PC-9 (cell line): ENCODE data around the gene ALDH3A1. TPM values are rescaled to one million over a fixed set of nuclear protein-coding genes. Genes with fewer than 3 reads are reported as not detected.

Source experiments
- BruUV-seq: library from RNA; stranded (reverse); fragments of 400-500 nt; replicated peaks from 2 replicates; lab custom pipeline; 2021; lab: Mats Ljungman, UMichigan
- CTCF ChIA-PET: fragments of 300-600 bp; sonication (Branson Sonifier 250); formaldehyde crosslinking; loops from one replicate; lab custom pipeline; 2022; ENCODE audit warnings: antibody characterized with exemption; lab: Charles Lee
- POLR2A ChIA-PET: fragments of 300-600 bp; sonication (Branson Sonifier 250); formaldehyde crosslinking; loops from one replicate; lab custom pipeline; 2022; ENCODE audit warnings: antibody characterized with exemption; ENCODE audit not compliant: unreplicated experiment; lab: Charles Lee
- DNase-seq, 2 experiments: peaks; one replicate each; pipeline versions ENCODE4 v3.0.0 to v3.0.0-alpha.2; 2015 to 2022; ENCODE audit warnings: mixed read lengths in 1 of 2
- H2AFZ ChIP-seq: fragments of 200-600 bp; sonication (generic); 2 replicates; pipeline ENCODE4 v1.8.1; 2017; ENCODE audit warnings: antibody characterized with exemption
- H3F3A ChIP-seq: fragments of 200-600 bp; sonication (generic); 2 replicates; pipeline ENCODE4 v1.8.1; 2017; ENCODE audit warnings: antibody characterized with exemption, mild to moderate bottlenecking, low read depth; ENCODE audit not compliant: insufficient read depth
- H3K27ac ChIP-seq: fragments of 200-600 bp; sonication (generic); 2 replicates; pipeline ENCODE4 v1.6.1; 2016; ENCODE audit warnings: mixed run types
- H3K27me3 ChIP-seq: fragments of 200-600 bp; sonication (generic); 2 replicates; pipeline ENCODE4 v1.6.1; 2016; ENCODE audit warnings: low read depth, mixed run types; ENCODE audit not compliant: insufficient read depth
- H3K36me3 ChIP-seq: fragments of 200-600 bp; sonication (generic); 2 replicates; pipeline ENCODE4 v1.6.1; 2016; ENCODE audit warnings: low read depth, mixed run types
- H3K4me1 ChIP-seq: fragments of 200-600 bp; sonication (generic); replicated peaks from 2 replicates; pipeline ENCODE4 v1.6.1; 2016; ENCODE audit warnings: mixed run types; ENCODE audit not compliant: insufficient read depth
- H3K4me2 ChIP-seq: fragments of 200-600 bp; sonication (generic); 2 replicates; pipeline ENCODE4 v1.6.1; 2017; ENCODE audit warnings: mixed run types
- H3K4me3 ChIP-seq: fragments of 200-600 bp; sonication (generic); 2 replicates; pipeline ENCODE4 v1.6.1; 2016; ENCODE audit warnings: mixed run types
- H3K79me2 ChIP-seq: fragments of 200-600 bp; sonication (generic); 2 replicates; pipeline ENCODE4 v1.6.1; 2017; ENCODE audit warnings: low read depth, mixed run types
- H3K9me2 ChIP-seq: fragments of 200-600 bp; sonication (generic); 2 replicates; pipeline ENCODE4 v1.8.1; 2017; ENCODE audit warnings: mild to moderate bottlenecking; ENCODE audit not compliant: insufficient read depth
- H3K9me3 ChIP-seq: fragments of 200-600 bp; sonication (generic); 2 replicates; pipeline ENCODE4 v1.8.1; 2016; ENCODE audit warnings: low read depth; ENCODE audit not compliant: insufficient read depth
- H4K20me1 ChIP-seq: fragments of 200-600 bp; sonication (generic); 2 replicates; pipeline ENCODE4 v1.8.1; 2017; ENCODE audit not compliant: insufficient read depth
- CTCF ChIP-seq: fragments of 200-600 bp; sonication (generic); conservative IDR thresholded peaks from 2 replicates; pipeline ENCODE4 v1.6.1; 2017; ENCODE audit warnings: mixed run types, antibody characterized with exemption, mild to moderate bottlenecking, moderate library complexity
- EZH2 ChIP-seq: fragments of 200-600 bp; sonication (generic); IDR thresholded peaks from 2 replicates; pipeline ENCODE4 v1.8.0; 2017; ENCODE audit warnings: antibody characterized with exemption, low read depth
- intact Hi-C: fragments of 100-400 bp; cut with micrococcal nuclease; formaldehyde crosslinking; loops from one replicate; pipeline ENCODE4 v1.10.0; 2022; ENCODE audit not compliant: unreplicated experiment
- total RNA-seq: library from RNA; stranded (reverse); gene quantifications from 2 replicates; pipeline ENCODE4 v1.2.3, GENCODE V29; 2021

The ALDH3A1 gene
- total RNA-seq, 1 experiment from 2014 or later: 1,620 TPM

GRCh38 chr17:19702217-19702641 is 45.9 kb downstream of the ALDH3A1 start:
- H3K4me1 ChIP-seq: peaks cover 13% of the 10 kb centered on the region; the same call in 1 of the 2 replicates
- no peak overlapping the region for H3K4me2 ChIP-seq
- H2AFZ ChIP-seq: no peak overlapping the region
- no peak for TF ChIP-seq CTCF
- no peak for TF ChIP-seq EZH2
- POLR2A ChIA-PET: interaction anchor here (0.7 kb wide), 2 partner anchors 38 to 50 kb away, joined by 6 to 12 read pairs; no protein-coding TSS in a partner anchor
- DNase-seq: no peak
- H3K9me2 ChIP-seq: no peaks in the 10 kb centered on the region
- no peaks in the 10 kb centered on the region; the same call in 1 of the 2 replicates for H3F3A ChIP-seq
- no peaks in the 10 kb centered on the region for H3K36me3 ChIP-seq
- BruUV-seq: no TSS peak
- H3K27me3 ChIP-seq: no peaks in the 10 kb centered on the region
- intact Hi-C loops: loop anchor here (5.0 kb wide), 1 partner anchor 190 kb away; no protein-coding TSS in a partner anchor
- no peak overlapping the region for H3K4me3 ChIP-seq
- H3K27ac ChIP-seq: no peak overlapping the region
- H3K79me2 ChIP-seq: no peaks in the 10 kb centered on the region
- no peaks in the 10 kb centered on the region for H3K9me3 ChIP-seq
- CTCF ChIA-PET: interaction anchor here (0.8 kb wide), 1 partner anchor 52 kb away, joined by 5 read pairs; no protein-coding TSS in a partner anchor
- no peaks in the 10 kb centered on the region for H4K20me1 ChIP-seq

Other genes with a start within 250 kb of the ALDH3A1 start
- gene SLC47A1, start 214.4 kb downstream of the ALDH3A1 start, total RNA-seq: 1.3 and 2.3 TPM in 2 replicates
- 271 and 290 TPM in 2 replicates for gene ALDH3A2, start 99.5 kb downstream of the ALDH3A1 start, total RNA-seq
- gene SLC47A2, start 31.7 kb downstream of the ALDH3A1 start, total RNA-seq: 38.9 and 42.6 TPM in 2 replicates
- 8.7 and 9.7 TPM in 2 replicates for gene ULK2, start 119.6 kb upstream of the ALDH3A1 start, total RNA-seq
- gene AKAP10, start 229.5 kb upstream of the ALDH3A1 start, total RNA-seq: 52.7 and 56.9 TPM in 2 replicates